ENCODE results near the gene FAM43B.
"Not testable (repeated sequence)": the region's sequence is repeated elsewhere in the genome, so short reads cannot be mapped to it uniquely, and the experiment has no call there.

The FAM43B gene, protein sequence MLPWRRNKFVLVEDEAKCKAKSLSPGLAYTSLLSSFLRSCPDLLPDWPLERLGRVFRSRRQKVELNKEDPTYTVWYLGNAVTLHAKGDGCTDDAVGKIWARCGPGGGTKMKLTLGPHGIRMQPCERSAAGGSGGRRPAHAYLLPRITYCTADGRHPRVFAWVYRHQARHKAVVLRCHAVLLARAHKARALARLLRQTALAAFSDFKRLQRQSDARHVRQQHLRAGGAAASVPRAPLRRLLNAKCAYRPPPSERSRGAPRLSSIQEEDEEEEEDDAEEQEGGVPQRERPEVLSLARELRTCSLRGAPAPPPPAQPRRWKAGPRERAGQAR

GRCh38 chr1:20551945-20552727 is at the start of gene FAM43B:
Gene FAM43B, plus strand, starts transcription at chr1:20552573. Its CDS starts 401 bp downstream, at chr1:20552974.
- no peak for DNase-seq (ENCODE audit: low read depth)

GRCh38 chr1:20505488-20505887 is 46.9 kb upstream of the FAM43B start:
- DNase-seq (ENCODE audit: low read depth): no peak

DNA sequence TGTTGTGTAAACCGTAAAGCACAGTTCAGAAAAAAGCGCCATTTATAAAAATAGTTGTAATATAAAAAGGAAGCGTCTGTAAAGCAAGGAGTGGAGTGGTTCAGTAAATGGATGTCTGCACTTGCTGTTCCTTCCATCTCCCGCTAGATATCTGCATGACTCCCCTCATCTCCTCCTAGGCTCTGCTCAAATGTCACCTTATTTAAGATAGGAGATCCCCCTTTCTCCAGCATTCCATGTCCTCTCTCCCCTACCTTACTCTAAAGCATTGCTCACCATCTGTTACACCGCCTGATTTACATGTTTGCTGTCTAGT is 45.2 kb upstream of the FAM43B start:
- DNase-seq (ENCODE audit: low read depth): no peak

DNA sequence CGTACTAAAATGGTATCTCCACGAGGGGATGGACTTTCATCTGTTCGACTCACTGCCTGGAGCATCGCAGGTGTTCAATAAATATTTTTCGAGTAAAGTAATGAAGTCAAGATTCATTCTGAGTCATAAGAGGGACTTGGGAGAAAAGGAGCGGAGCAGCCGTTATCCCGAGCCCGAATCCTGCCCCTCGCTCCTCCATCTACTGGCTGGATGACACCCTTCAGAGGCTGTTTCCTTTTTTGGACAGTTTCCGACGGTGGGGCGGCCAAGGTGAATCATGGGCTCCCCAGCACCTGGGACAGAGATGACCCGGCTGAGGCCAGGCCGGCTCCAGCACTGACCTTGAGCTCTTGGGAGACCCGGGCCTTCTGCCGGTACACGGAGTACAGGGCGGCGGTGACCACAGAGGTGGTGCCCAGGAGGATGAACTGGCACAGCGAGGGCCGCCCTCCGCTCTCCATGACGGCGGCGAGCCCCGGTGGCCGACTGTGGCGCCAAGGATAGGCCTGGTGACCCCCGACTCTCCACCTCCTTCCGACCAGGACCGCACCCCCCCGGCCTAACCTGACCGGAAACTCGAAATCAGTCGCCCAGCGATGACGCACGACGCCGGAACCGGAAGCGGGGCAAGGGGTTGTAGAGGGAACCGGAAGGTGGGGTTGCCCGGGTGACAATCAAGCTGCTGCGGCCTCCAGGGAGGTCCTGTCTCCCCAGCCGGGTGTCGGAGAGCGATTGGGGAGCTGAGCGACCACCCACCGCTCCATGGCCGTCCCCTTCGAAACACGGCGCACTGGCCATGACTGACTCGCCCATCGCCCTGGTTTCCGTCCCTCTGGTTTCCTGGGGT is 44.6 kb upstream of the FAM43B start, which contains the start of gene MUL1:
MUL1 (minus strand) TSS at position 588 of the 847 bp plus-strand sequence; CDS start at position 461, 127 bp downstream.
- peak; percentile 93 for DNase-seq (ENCODE audit: low read depth)

GRCh38 chr1:20508411-20508771 is 44.0 kb upstream of the FAM43B start:
- DNase-seq (ENCODE audit: low read depth): no peak

DNA sequence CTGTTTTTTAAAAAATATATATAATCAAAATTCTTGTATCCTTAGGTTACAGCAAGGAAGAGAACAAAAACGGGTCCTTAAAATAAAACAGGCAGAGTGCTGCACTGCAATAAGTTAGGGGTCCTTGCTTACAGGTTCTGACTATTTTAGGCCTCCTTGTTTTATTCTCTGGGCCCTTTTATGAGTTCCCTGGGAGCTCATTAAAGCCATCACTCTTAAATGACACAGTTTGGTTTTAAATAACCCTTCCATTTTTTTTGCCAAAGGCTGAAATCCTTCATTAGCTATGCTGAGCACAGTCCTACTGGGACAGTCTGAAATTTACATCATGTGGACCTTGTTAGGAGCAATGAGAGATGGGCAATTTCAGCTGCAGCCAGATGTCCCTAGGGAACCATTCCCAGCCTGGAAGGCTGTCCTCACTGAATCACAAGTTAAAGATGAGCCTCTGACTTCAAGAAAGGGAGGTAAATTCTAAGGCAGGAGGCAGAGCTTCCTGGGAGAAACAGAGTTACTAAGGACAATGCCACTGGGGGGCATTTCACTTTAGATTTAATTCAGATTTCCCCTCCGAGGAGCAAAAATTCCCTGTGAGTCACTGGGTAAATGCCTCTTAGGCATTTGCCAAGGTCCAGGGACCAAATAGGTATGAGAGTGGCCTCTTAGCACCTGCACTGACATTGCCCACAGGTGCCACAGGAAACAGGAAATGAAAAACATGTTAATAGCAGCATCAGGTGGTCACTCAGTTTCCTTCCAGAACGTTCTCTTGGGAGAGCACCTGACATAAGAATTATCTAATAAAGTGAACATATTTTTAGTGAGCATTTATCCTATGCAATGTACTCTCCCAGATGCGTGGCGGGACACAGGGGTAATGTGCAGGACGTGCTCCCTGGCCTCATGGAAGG is 40.6 kb upstream of the FAM43B start:
- no peak for DNase-seq (ENCODE audit: low read depth)

GRCh38 chr1:20519609-20520262 is 32.6 kb upstream of the FAM43B start:
- DNase-seq (ENCODE audit: low read depth): not testable (repeated sequence)

GRCh38 chr1:20521960-20522861 is 30.2 kb upstream of the FAM43B start:
- DNase-seq (ENCODE audit: low read depth): peak; percentile 63

DNA sequence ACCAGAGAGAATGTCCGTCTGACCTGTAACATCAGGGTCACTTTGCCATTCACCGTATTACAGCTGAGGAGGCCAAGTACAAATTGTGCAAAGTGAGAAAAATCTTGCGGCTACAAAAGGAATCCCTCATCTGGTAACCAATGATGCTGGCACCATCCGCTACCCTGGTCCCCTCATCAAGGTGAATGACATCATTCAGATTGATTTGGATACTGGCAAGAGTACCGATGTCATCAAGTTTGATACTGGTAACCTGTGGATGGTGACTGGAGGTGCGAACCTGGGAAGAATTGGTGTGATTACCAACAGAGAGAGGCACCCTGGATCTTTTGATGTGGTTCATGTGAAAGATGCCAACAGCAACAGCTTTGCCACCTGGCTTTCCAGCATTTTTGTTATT is 26.1 kb upstream of the FAM43B start:
- DNase-seq (ENCODE audit: low read depth): no peak

- no peak for DNase-seq (ENCODE audit: low read depth)
Measured at GRCh38 chr1:20528221-20528620, 24.2 kb upstream of the FAM43B start.

DNA sequence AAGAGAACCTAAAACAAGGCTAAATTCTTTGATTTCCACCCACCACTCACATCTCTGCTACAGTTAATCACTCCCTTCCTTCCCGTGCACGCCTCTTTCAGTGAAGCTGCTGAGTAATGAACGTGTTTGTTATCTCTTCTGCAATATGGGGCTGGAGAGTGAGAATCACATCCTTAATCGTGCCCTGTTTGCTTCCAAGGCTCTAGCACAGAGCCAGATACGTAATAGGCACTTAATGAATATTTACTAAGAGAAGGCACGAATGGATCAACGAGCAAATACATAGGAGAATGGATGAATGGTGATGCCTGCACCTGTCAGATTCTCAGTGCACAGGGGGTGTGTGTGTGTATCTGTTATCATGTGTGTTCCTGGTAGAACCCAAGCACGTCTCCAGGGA is 22.1 kb upstream of the FAM43B start:
- DNase-seq (ENCODE audit: low read depth): no peak

DNA sequence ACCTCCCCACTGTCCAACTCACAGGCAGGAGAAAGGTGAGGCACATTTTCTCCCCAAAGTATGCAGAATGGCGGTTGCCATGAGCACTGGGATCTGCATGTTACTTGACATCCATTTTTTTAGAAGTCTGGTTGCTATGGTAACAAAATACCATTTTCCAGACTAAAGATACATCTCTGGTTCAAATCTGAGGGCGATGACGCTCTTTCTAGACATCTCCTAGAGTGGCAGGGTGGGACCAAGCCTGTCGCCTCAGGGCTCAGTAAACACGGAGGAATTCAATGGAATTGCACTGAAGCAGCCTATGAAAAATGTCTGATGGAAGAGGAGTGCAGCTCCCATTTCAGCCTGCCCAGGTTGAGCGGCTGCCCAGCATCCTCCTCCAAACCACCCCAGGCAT is 21.5 kb upstream of the FAM43B start:
- no peak for DNase-seq (ENCODE audit: low read depth)

- no peak for DNase-seq (ENCODE audit: low read depth)
Measured at GRCh38 chr1:20533635-20534034, 18.7 kb upstream of the FAM43B start.

GRCh38 chr1:20534659-20535417 is 17.5 kb upstream of the FAM43B start:
- no peak for DNase-seq (ENCODE audit: low read depth)

GRCh38 chr1:20538227-20538626 is 14.1 kb upstream of the FAM43B start:
- no peak for DNase-seq (ENCODE audit: low read depth)

- DNase-seq (ENCODE audit: low read depth): peak; percentile 27
Measured at GRCh38 chr1:20538760-20539551, 13.4 kb upstream of the FAM43B start.

GRCh38 chr1:20540281-20540680 is 12.1 kb upstream of the FAM43B start:
- no peak for DNase-seq (ENCODE audit: low read depth)

- DNase-seq (ENCODE audit: low read depth): no peak
Measured at GRCh38 chr1:20546637-20547036, 5.7 kb upstream of the FAM43B start.
